KOPT-K1 (cell line): ENCODE results near the gene GKAP1.
"Not testable (repeated sequence)": the region's sequence is repeated elsewhere in the genome, so short reads cannot be mapped to it uniquely, and the experiment has no call there.

Experiments
- H3K27ac ChIP-seq: fragments of 200-600 bp; sonication (generic); 2 replicates; pipeline ENCODE4 v1.5.1; 2016; ENCODE audit warnings: antibody characterized with exemption, mild to moderate bottlenecking, low read depth, low read length; ENCODE audit not compliant: poor library complexity, severe bottlenecking
- H3K36me3 ChIP-seq: fragments of 200-600 bp; sonication (generic); 2 replicates; pipeline ENCODE4 v1.5.1; 2017; ENCODE audit warnings: antibody characterized with exemption, mild to moderate bottlenecking, low read length, moderate library complexity; ENCODE audit not compliant: insufficient read depth
- H3K9me3 ChIP-seq: fragments of 200-600 bp; sonication (generic); 2 replicates; pipeline ENCODE4 v1.5.1; 2017; ENCODE audit warnings: antibody characterized with exemption, low read length, mild to moderate bottlenecking; ENCODE audit not compliant: insufficient read depth, poor library complexity, severe bottlenecking

The GKAP1 gene

GRCh38 chr9:83707768-83708514, 109.6 kb downstream of the GKAP1 start, which contains the start of gene UBQLN1:
Gene UBQLN1, minus strand, starts transcription at chr9:83707958. Its CDS starts 279 bp downstream, at chr9:83707679.
- peak within 1 kb of the TSS; percentile 95 for H3K27ac ChIP-seq
- 0 out of 2 replicates have a peak, but pooled peaks cover 11% of the 10 kb centered on the region for H3K36me3 ChIP-seq
- peaks cover 8% of the 10 kb centered on the region for H3K9me3 ChIP-seq

DNA sequence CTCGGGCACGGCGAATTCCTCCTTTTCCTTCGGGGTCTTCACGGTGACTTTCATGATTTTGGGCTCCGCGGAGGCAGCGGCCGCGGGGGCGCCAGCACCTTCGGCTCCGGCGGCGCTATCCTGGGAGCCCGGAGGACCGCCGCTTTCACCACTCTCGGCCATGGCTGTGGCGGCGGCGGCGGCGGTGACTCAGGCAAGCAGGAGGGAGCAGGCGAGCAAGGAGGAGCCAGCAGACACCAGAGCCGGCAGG, 110.1 kb downstream of the GKAP1 start:
- Histone ChIP-seq H3K36me3 (0 out of 2 replicates have a peak, but pooled peaks cover 11% of the 10 kb centered on the region), H3K27ac (peak overlapping the region; percentile 95), H3K9me3 (peaks cover 8% of the 10 kb centered on the region)

GRCh38 chr9:83706676-83707517, 110.7 kb downstream of the GKAP1 start:
- Histone ChIP-seq H3K36me3 (0 out of 2 replicates have a peak, but pooled peaks cover 11% of the 10 kb centered on the region), H3K27ac (peak overlapping the region; percentile 95), H3K9me3 (peaks cover 8% of the 10 kb centered on the region)

- 0 out of 2 replicates have a peak, but pooled peaks cover 11% of the 10 kb centered on the region for H3K36me3 ChIP-seq
- not testable (repeated sequence) for H3K9me3 ChIP-seq, H3K27ac ChIP-seq
These were observed 112.3 kb downstream of the GKAP1 start for GRCh38 chr9:83705219-83705651.

DNA sequence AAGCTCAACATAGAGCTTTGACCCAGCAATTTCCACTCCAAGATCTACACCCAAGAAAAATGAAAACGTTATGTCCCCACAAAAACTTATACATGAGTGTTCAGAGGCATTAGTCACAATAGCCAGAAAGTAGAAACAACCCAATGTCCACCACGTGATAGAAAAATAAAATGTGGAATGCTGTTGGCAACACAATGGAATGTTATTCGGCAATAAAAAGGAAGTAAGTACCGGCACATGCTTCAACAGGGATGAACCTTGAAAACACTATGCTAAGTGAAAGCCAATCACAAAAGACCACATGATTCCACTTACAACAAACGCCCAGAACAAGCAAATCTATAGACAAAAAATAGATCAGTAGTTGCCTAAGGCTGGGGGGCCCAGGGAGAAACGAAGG, 115.8 kb downstream of the GKAP1 start:
- 0 out of 2 replicates have a peak, but pooled peaks cover 11% of the 10 kb centered on the region for H3K36me3 ChIP-seq
- H3K27ac ChIP-seq: no peak overlapping the region

DNA sequence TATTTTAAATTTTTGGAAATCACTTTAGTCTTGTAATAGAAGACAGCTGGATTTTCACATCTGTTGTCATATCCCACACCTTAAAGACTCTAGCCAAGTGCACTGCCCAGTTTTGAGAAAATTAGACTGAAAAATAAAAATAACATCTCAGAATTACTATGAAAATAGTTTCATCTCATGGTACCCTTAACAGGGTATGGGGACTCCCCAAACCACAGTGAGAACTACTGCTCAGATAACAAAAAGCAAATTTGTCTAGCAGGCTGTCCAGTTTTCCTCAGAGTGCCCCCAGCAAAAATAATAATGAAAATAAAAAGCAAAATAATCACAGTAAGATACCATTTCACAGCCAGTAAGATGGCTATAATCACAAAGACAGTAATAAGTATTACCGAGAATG, 116.3 kb downstream of the GKAP1 start:
- H3K9me3 ChIP-seq: peaks cover 8% of the 10 kb centered on the region
- no peak overlapping the region for H3K27ac ChIP-seq
- 0 out of 2 replicates have a peak, but pooled peaks cover 11% of the 10 kb centered on the region for H3K36me3 ChIP-seq

More for the DNA sequence above, 115.8 kb downstream of the GKAP1 start:
- H3K9me3 ChIP-seq: peaks cover 8% of the 10 kb centered on the region

DNA sequence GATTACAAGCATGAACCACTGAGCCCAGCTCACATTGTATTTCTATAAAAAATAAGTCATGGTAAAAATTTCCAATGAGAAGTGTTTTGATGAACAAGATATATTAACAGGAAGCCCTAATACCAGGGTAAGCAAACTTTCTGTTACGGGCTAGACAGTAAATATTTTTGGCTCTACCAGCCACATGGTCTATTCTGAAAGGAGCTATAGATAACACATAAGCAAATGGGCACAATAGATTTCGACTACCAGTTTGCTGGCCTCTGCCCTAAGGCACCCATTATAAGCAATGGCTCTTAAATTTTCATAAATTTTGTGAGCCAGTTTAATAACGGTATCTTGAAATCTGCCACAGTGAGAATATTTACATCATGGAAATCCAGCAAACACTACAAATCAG, 118.0 kb downstream of the GKAP1 start:
- no peaks in the 10 kb centered on the region for H3K9me3 ChIP-seq
- H3K27ac ChIP-seq: no peak overlapping the region
- no peaks in the 10 kb centered on the region for H3K36me3 ChIP-seq

- H3K36me3 ChIP-seq: no peaks in the 10 kb centered on the region
- no peak overlapping the region for H3K27ac ChIP-seq
- H3K9me3 ChIP-seq: no peaks in the 10 kb centered on the region
These were observed 118.5 kb downstream of the GKAP1 start for GRCh38 chr9:83698976-83699585.

GRCh38 chr9:83691492-83691891, 126.1 kb downstream of the GKAP1 start:
- Histone ChIP-seq H3K36me3 (no peaks in the 10 kb centered on the region), H3K27ac (no peak overlapping the region), H3K9me3 (no peaks in the 10 kb centered on the region)
